Fibroblast of lung (primary cell): ENCODE data around the gene RHEB.

Experiments used
- EZH2 ChIP-seq: IDR thresholded peaks from 2 replicates; pipeline ENCODE4 v1.5.1; 2012; ENCODE audit warnings: low read length, control low read depth, mild to moderate bottlenecking; ENCODE audit errors: missing control alignments
- TF ChIP-seq, protein P1 (sequence below), 2 donors: IDR thresholded peaks in 1 of 2; conservative IDR thresholded peaks in 1 of 2; 1 replicate in 1 of 2; 2 replicates in 1 of 2; pipeline ENCODE4 v1.5.1; 2011 to 2012; ENCODE audit warnings: low read length in 2 of 2, control low read depth in 1 of 2, inconsistent platforms in 1 of 2, low read depth in 1 of 2, mild to moderate bottlenecking in 1 of 2

GRCh38 chr7:151498495-151498894 is 21.2 kb downstream of the RHEB start:
- TF ChIP-seq, protein P1, sequence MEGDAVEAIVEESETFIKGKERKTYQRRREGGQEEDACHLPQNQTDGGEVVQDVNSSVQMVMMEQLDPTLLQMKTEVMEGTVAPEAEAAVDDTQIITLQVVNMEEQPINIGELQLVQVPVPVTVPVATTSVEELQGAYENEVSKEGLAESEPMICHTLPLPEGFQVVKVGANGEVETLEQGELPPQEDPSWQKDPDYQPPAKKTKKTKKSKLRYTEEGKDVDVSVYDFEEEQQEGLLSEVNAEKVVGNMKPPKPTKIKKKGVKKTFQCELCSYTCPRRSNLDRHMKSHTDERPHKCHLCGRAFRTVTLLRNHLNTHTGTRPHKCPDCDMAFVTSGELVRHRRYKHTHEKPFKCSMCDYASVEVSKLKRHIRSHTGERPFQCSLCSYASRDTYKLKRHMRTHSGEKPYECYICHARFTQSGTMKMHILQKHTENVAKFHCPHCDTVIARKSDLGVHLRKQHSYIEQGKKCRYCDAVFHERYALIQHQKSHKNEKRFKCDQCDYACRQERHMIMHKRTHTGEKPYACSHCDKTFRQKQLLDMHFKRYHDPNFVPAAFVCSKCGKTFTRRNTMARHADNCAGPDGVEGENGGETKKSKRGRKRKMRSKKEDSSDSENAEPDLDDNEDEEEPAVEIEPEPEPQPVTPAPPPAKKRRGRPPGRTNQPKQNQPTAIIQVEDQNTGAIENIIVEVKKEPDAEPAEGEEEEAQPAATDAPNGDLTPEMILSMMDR (conservative IDR thresholded peaks at IDR 0.05 in 1 of 2, IDR thresholded peaks at IDR 0.05 in 1 of 2; ENCODE audit: low read depth in 1 of 2, low read length in 2 of 2) = no peak
- no peak for TF ChIP-seq EZH2
